Liver (tissue), 3 donors: ENCODE results near the gene CD226.
"Not testable (repeated sequence)": the region's sequence is repeated elsewhere in the genome, so short reads cannot be mapped to it uniquely, and the experiment has no call there.

Experiments used
- SP1 ChIP-seq: IDR thresholded peaks from 2 replicates; pipeline ENCODE4 v1.6.1; 2018; ENCODE audit warnings: antibody characterized with exemption, mild to moderate bottlenecking
- TF ChIP-seq, protein P1 (sequence below): fragments of 150-350 bp; IDR thresholded peaks from 2 replicates; pipeline ENCODE4 v1.5.1; 2017; ENCODE audit warnings: improper control_type of control experiment, low read depth, low read length; ENCODE audit not compliant: missing input control
- donor health status: healthy.
- donor health status: healthy.

DNA sequence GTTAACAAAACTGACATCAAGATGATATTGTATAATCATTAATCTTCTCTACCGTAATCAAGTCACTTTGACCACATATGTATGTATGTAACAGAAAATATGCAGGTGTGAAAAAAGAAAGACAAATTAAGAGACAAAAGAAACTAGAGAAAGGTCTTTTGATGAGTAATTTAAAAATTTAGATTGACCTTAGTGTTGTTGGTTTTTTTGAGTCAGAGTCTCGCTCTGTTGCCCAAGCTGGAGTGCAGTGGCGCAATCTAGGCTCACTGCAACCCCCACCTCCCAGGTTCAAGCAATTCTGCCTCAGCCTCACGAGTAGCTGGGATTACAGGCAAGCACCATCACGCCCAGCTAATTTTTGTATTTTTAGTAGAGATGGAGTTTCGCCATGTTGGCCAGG, 82.9 kb downstream of the CD226 start:
- TF ChIP-seq, protein P1, sequence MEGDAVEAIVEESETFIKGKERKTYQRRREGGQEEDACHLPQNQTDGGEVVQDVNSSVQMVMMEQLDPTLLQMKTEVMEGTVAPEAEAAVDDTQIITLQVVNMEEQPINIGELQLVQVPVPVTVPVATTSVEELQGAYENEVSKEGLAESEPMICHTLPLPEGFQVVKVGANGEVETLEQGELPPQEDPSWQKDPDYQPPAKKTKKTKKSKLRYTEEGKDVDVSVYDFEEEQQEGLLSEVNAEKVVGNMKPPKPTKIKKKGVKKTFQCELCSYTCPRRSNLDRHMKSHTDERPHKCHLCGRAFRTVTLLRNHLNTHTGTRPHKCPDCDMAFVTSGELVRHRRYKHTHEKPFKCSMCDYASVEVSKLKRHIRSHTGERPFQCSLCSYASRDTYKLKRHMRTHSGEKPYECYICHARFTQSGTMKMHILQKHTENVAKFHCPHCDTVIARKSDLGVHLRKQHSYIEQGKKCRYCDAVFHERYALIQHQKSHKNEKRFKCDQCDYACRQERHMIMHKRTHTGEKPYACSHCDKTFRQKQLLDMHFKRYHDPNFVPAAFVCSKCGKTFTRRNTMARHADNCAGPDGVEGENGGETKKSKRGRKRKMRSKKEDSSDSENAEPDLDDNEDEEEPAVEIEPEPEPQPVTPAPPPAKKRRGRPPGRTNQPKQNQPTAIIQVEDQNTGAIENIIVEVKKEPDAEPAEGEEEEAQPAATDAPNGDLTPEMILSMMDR, result not testable (repeated sequence)
- not testable (repeated sequence) for TF ChIP-seq SP1
